Hepatocyte (in vitro differentiated cells): ENCODE results near the gene CARD9. TPM values are rescaled to one million over a fixed set of nuclear protein-coding genes. Genes with fewer than 3 reads are reported as not detected.

Experiments used
- DNase-seq: peaks from one replicate; pipeline ENCODE4 v3.0.0-alpha.2; 2016; ENCODE audit warnings: low spot score
- H2AFZ ChIP-seq: fragments of 200-600 bp; sonication (generic); 2 replicates; pipeline ENCODE4 v1.6.0; 2016; ENCODE audit warnings: antibody characterized with exemption, mild to moderate bottlenecking
- H3K27ac ChIP-seq: fragments of 200-600 bp; sonication (generic); 2 replicates; pipeline ENCODE4 v1.5.1; 2016; ENCODE audit warnings: mild to moderate bottlenecking
- H3K27me3 ChIP-seq: fragments of 200-600 bp; sonication (generic); 2 replicates; pipeline ENCODE4 v1.6.1; 2016
- H3K36me3 ChIP-seq: fragments of 200-600 bp; sonication (generic); replicated peaks from 2 replicates; pipeline ENCODE4 v1.5.1; 2016; ENCODE audit warnings: low read depth; ENCODE audit not compliant: insufficient read depth
- H3K4me1 ChIP-seq: fragments of 200-600 bp; sonication (generic); 2 replicates; pipeline ENCODE4 v1.5.1; 2016; ENCODE audit warnings: mild to moderate bottlenecking, moderate library complexity; ENCODE audit not compliant: insufficient read depth
- H3K4me2 ChIP-seq: fragments of 200-600 bp; sonication (generic); 2 replicates; pipeline ENCODE4 v1.6.0; 2016
- H3K4me3 ChIP-seq: fragments of 200-600 bp; sonication (generic); 2 replicates; pipeline ENCODE4 v1.5.1; 2016; ENCODE audit warnings: mild to moderate bottlenecking
- H3K79me2 ChIP-seq: fragments of 200-600 bp; sonication (generic); 2 replicates; pipeline ENCODE4 v1.6.0; 2017; ENCODE audit warnings: mild to moderate bottlenecking
- H3K9me2 ChIP-seq: fragments of 200-600 bp; sonication (generic); replicated peaks from 2 replicates; pipeline ENCODE4 v1.6.0; 2017; ENCODE audit warnings: mild to moderate bottlenecking; ENCODE audit not compliant: insufficient read depth
- H3K9me3 ChIP-seq: fragments of 200-600 bp; sonication (generic); 2 replicates; pipeline ENCODE4 v1.5.1; 2016; ENCODE audit warnings: low read depth, mild to moderate bottlenecking
- H4K20me1 ChIP-seq: fragments of 200-600 bp; sonication (generic); 2 replicates; pipeline ENCODE4 v1.6.0; 2016; ENCODE audit warnings: mild to moderate bottlenecking; ENCODE audit not compliant: insufficient read depth, poor library complexity, severe bottlenecking
- EZH2 ChIP-seq: fragments of 200-600 bp; sonication (generic); IDR thresholded peaks from 2 replicates; pipeline ENCODE4 v1.6.1; 2016; ENCODE audit warnings: antibody characterized with exemption, mild to moderate bottlenecking, borderline replicate concordance
- EZH2phosphoT487 ChIP-seq: fragments of 200-600 bp; sonication (generic); IDR thresholded peaks from one replicate; pipeline ENCODE4 v1.6.1; 2018; ENCODE audit warnings: antibody characterized with exemption, mild to moderate bottlenecking, low read depth, moderate library complexity; ENCODE audit not compliant: unreplicated experiment, severe bottlenecking
- WGBS: methylation state at CpG from one replicate; pipeline ENCODE4 v1.1.6; 2016; ENCODE audit warnings: low lambda C conversion rate; ENCODE audit errors: missing lambda C conversion rate; 5-methylcytosine and 5-hydroxymethylcytosine counted together
- polyA plus RNA-seq: library from polyadenylated mRNA; unstranded; fragments of >200 nt; fragmentation: Nextera tagmentation; extraction: Ambion mirVana; gene quantifications from 2 replicates; pipeline ENCODE4 v1.2.1, GENCODE V29; 2016
- total RNA-seq: library from RNA; depleted of rRNA; stranded (reverse); fragments of >200 nt; gene quantifications from 2 replicates; pipeline ENCODE4 v1.2.3, GENCODE V29; 2014
- TF ChIP-seq, protein P1 (sequence below): fragments of 200-600 bp; sonication (generic); IDR thresholded peaks from 2 replicates; pipeline ENCODE4 v1.5.1; 2016; ENCODE audit warnings: antibody characterized with exemption, mild to moderate bottlenecking; ENCODE audit not compliant: poor library complexity

The CARD9 gene
- total and polyA plus RNA-seq, 2 experiments from 2014 or later, result 0.80 to 1.5 TPM

DNA sequence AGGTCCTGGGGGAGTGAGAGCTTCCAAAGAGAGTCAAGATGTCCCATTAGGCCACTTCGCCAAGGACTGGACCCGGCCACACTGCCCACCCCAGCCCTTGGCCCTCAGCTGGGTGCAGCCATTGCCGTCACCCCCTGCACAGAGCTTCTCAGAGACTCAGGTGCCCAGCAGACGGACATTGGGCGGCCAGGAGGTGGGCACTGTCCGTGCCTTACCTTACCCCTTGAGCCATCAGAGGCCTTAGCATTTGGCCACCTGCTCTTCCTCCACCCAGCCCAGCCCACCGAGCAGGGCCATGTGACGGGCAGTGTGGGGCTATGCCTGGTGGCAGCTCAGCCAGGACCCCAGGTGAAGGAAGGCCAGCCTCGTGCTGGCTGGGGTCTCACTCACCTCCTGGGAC lies 6.6 kb downstream of the CARD9 start:
- no peak for DNase-seq
- 92% methylated on average over 9 of the region's 9 CpGs for WGBS
- no peaks in the 10 kb centered on the region for H3K9me2 ChIP-seq
- no peak overlapping the region for H2AFZ ChIP-seq
- no peaks in the 10 kb centered on the region for H3K79me2 ChIP-seq
- H3K36me3 ChIP-seq, result no peaks in the 10 kb centered on the region
- H3K27ac ChIP-seq, result no peak overlapping the region
- no peaks in the 10 kb centered on the region for H3K4me1 ChIP-seq
- H4K20me1 ChIP-seq, result no peaks in the 10 kb centered on the region
- TF ChIP-seq EZH2phosphoT487 (no peak), EZH2 (no peak)
- H3K4me3 ChIP-seq, result no peak overlapping the region
- no peaks in the 10 kb centered on the region for H3K27me3 ChIP-seq
- no peaks in the 10 kb centered on the region for H3K9me3 ChIP-seq
- H3K4me2 ChIP-seq, result no peak overlapping the region

DNA sequence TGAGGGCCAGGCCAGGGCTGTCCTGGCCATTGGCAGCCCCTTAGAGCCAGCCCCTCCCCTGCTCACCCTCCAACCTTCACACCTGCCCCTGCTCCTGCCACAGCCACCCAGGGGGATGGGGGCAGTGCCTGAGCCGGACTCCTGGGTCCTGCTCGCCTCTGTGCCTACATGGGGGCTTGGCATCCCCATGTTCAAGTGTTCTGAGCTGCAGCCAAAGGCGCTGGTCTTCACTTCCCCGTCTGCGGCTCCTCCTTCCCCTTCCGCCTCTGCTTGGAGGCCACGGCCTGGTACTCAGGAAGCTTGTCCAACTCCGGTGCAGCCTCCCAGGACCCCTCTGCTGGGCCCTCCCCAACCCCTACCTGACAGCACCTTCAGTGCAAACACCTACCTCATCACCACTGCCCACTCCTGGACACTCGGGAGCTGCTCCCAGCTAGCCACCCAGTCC lies 7.7 kb downstream of the CARD9 start:
- Histone ChIP-seq H3K9me2 (no peaks in the 10 kb centered on the region), H3K4me1 (peaks cover 4% of the 10 kb centered on the region), H4K20me1 (no peaks in the 10 kb centered on the region), H3K4me3 (no peak overlapping the region), H3K9me3 (no peaks in the 10 kb centered on the region), H3K4me2 (no peak overlapping the region), H3K79me2 (no peaks in the 10 kb centered on the region), H3K27me3 (no peaks in the 10 kb centered on the region), H3K36me3 (no peaks in the 10 kb centered on the region), H3K27ac (no peak overlapping the region), H2AFZ (no peak overlapping the region)
- TF ChIP-seq, protein P1, sequence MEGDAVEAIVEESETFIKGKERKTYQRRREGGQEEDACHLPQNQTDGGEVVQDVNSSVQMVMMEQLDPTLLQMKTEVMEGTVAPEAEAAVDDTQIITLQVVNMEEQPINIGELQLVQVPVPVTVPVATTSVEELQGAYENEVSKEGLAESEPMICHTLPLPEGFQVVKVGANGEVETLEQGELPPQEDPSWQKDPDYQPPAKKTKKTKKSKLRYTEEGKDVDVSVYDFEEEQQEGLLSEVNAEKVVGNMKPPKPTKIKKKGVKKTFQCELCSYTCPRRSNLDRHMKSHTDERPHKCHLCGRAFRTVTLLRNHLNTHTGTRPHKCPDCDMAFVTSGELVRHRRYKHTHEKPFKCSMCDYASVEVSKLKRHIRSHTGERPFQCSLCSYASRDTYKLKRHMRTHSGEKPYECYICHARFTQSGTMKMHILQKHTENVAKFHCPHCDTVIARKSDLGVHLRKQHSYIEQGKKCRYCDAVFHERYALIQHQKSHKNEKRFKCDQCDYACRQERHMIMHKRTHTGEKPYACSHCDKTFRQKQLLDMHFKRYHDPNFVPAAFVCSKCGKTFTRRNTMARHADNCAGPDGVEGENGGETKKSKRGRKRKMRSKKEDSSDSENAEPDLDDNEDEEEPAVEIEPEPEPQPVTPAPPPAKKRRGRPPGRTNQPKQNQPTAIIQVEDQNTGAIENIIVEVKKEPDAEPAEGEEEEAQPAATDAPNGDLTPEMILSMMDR, result no peak
- TF ChIP-seq EZH2phosphoT487, result no peak
- TF ChIP-seq EZH2, result no peak
- no peak for DNase-seq
- WGBS, result 86% methylated on average over 9 of the region's 9 CpGs

DNA sequence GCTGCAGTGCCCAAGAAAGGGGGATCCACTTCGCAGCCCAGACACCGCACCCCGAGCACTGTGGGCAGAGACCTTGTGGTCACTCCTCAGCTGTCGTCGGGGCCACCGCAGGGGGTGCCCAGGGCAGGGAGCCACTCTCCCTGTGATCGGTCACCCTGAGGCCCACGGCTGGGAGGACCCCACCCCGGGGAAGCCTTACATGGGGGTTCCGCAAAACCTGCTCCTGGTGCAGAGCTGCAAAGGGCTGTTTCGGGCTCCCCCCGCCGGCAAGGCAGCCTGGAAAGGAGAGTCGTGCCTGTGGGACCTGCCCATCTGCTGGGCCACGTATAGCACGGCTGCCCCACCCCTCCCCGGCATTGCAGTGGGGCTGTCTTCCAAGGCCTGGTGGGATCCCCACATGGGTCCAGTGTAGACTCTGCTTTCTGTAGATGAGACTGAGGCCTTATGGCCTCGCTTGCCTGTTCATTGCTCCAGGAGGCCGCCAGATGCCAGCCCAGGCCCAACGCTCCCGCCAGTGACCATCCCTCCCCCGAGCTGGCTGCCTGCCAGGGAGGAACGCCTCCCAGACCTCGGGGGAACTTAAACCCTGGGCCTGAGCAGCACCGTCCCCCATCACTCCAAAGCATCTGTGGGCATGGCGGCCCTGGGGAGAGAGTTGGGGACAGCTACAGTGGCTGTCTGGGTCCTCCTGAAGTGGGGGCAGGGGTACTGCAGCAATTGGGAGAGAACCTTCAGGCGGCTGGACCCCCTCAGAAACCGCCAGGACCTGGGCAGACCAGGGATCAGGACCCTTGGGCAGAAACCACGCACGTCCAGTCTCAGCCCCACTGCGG lies 8.3 kb downstream of the CARD9 start:
- DNase-seq, result no peak
- Histone ChIP-seq H3K4me2 (no peak overlapping the region), H3K9me2 (no peaks in the 10 kb centered on the region), H3K4me3 (no peak overlapping the region), H3K9me3 (no peaks in the 10 kb centered on the region), H3K79me2 (no peaks in the 10 kb centered on the region), H3K36me3 (no peaks in the 10 kb centered on the region), H3K27me3 (no peaks in the 10 kb centered on the region), H2AFZ (no peak overlapping the region), H3K27ac (no peak overlapping the region), H4K20me1 (no peaks in the 10 kb centered on the region), H3K4me1 (peaks cover 6% of the 10 kb centered on the region)
- TF ChIP-seq EZH2, result no peak
- TF ChIP-seq, protein P1, result no peak
- no peak for TF ChIP-seq EZH2phosphoT487
- WGBS, result 81% methylated on average over 30 of the region's 31 CpGs
